ENCODE results near the gene SPPL2C. TPM values are rescaled to one million over a fixed set of nuclear protein-coding genes. Genes with fewer than 3 reads are reported as not detected.

The SPPL2C gene
- total and polyA plus RNA-seq, 10 of the 15 experiments (the other 5 are each of a cell fraction or from before 2014, with no cell fraction given), result not detected

DNA sequence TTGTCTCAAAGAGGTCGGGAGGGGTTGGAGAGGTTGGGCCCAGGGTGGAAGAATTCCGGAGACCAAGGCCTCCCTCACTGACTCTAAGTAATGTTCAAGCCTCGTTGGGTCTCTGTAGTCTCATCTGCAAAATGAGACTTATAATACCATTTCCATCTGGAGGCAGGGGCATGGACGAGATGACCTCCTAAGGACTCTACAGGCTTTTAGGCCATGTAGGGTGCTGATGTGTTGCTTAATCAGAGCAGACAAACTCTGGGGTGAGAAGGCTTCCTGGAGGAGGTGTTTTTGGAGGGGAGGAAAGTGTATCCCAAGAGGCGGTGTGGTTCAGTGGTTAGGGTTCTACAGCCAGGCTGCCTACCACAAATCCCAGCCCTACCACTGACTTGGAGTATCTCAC, 3.1 kb downstream of the SPPL2C start:
- in situ Hi-C loops (cut with MboI) (loop anchor here (25.0 kb wide), 1 partner anchor 435 kb away; no protein-coding TSS in a partner anchor), intact Hi-C loops (cut with micrococcal nuclease; ENCODE audit: unreplicated experiment) (no loop called here)
- DNase-seq (ENCODE audit: low read depth, low spot score) (no peak), ATAC-seq (no peak), FAIRE-seq (no peak)
- no TSS peak for BruUV-seq (replicated peaks)
- Histone ChIP-seq H3K27ac (ENCODE audit: control insufficient read depth, insufficient read depth) (no peak overlapping the region), H3K36me3 (ENCODE audit: control insufficient read depth in 2 of 2, insufficient read depth in 2 of 2, low read length in 1 of 2) (no peaks in the 10 kb centered on the region), H3K27me3 (replicated peaks in 1 of 2; ENCODE audit: control insufficient read depth in 2 of 2, insufficient read depth in 2 of 2, low read length in 1 of 2) (no peaks in the 10 kb centered on the region; a peak in 1 of 4 replicates), H3K9me3 (replicated peaks; ENCODE audit: control insufficient read depth, insufficient read depth, low read length) (no peaks in the 10 kb centered on the region), H2AFZ (ENCODE audit: control insufficient read depth, low read depth, low read length) (no peak overlapping the region), H3K4me2 (ENCODE audit: control insufficient read depth, insufficient read depth) (no peak overlapping the region), H4K20me1 (ENCODE audit: control insufficient read depth, insufficient read depth) (no peaks in the 10 kb centered on the region), H3K9ac (ENCODE audit: control insufficient read depth, insufficient read depth, low read length) (no peak overlapping the region), H3K79me2 (ENCODE audit: control insufficient read depth, insufficient read depth, low read length) (no peaks in the 10 kb centered on the region), H3K4me3 (no peak overlapping the region), H3K4me1 (ENCODE audit: control insufficient read depth, insufficient read depth, low read length) (no peaks in the 10 kb centered on the region)
- ChIA-PET POLR2A (no interaction called here), SMC1A (ENCODE audit: uncharacterized antibody, unreplicated experiment) (no interaction called here), RAD21 (ENCODE audit: unreplicated experiment) (no interaction called here), CTCF (no interaction called here)
- 3% methylated on average over 5 of the region's 5 CpGs for WGBS (ENCODE audit: insufficient coverage, insufficient replicate concordance, low lambda C conversion rate, missing lambda C conversion rate)
- TF ChIP-seq, protein P1, sequence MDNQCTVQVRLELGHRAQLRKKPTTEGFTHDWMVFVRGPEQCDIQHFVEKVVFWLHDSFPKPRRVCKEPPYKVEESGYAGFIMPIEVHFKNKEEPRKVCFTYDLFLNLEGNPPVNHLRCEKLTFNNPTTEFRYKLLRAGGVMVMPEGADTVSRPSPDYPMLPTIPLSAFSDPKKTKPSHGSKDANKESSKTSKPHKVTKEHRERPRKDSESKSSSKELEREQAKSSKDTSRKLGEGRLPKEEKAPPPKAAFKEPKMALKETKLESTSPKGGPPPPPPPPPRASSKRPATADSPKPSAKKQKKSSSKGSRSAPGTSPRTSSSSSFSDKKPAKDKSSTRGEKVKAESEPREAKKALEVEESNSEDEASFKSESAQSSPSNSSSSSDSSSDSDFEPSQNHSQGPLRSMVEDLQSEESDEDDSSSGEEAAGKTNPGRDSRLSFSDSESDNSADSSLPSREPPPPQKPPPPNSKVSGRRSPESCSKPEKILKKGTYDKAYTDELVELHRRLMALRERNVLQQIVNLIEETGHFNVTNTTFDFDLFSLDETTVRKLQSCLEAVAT (IDR thresholded peaks at IDR 0.05), result no peak
- no peak for TF ChIP-seq STAT3 (IDR thresholded peaks at IDR 0.05; ENCODE audit: low read depth, low read length)
- no peak for TF ChIP-seq KDM1A (IDR thresholded peaks at IDR 0.05; ENCODE audit: borderline replicate concordance)
- no peak for TF ChIP-seq SIX5 (IDR thresholded peaks at IDR 0.05; ENCODE audit: low read depth, low read length, severe bottlenecking)
- no peak for TF ChIP-seq SMAD1 (IDR thresholded peaks at IDR 0.05; ENCODE audit: low read depth, partially characterized antibody)
- no peak for TF ChIP-seq GABPA (IDR thresholded peaks at IDR 0.05; ENCODE audit: low read depth)
- no peak for TF ChIP-seq ZNF217 (IDR thresholded peaks at IDR 0.05)
- no peak for TF ChIP-seq BRCA1 (IDR thresholded peaks at IDR 0.05; ENCODE audit: low read depth, low read length)
- no peak for TF ChIP-seq HDGF (IDR thresholded peaks at IDR 0.05)
- TF ChIP-seq NR2C1 (IDR thresholded peaks at IDR 0.05), result no peak
